Left lung (tissue), 10 donors: ENCODE measurements around the gene APOC4. TPM values are rescaled to one million over a fixed set of nuclear protein-coding genes. Genes with fewer than 3 reads are reported as not detected.
"Not testable (repeated sequence)": the region's sequence is repeated elsewhere in the genome, so short reads cannot be mapped to it uniquely, and the experiment has no call there.

Experiments used
- ATAC-seq: fragments of 200-7000 bp; cut with Tn5 transposase; one replicate; pipeline ENCODE4 v1.9.1; 2020; ENCODE audit warnings: moderate library complexity
- DNase-seq, 4 donors: peaks; one replicate each; pipeline ENCODE4 v3.0.0-alpha.2; 2013 to 2020
- H3K27ac ChIP-seq, 2 donors: fragments of 200-600 bp; sonication (generic) in 1 of 2; one replicate each; pipeline versions ENCODE4 v1.5.0 to v1.8.0; 2020 to 2021
- H3K27me3 ChIP-seq, 2 donors: fragments of 200-600 bp; sonication (generic) in 1 of 2; one replicate each; pipeline versions ENCODE4 v1.5.0 to v1.8.0; 2020 to 2021
- H3K36me3 ChIP-seq, 2 donors: fragments of 200-600 bp; sonication (generic) in 1 of 2; one replicate each; pipeline versions ENCODE4 v1.5.0 to v1.8.0; 2020 to 2021
- H3K4me1 ChIP-seq, 2 donors: fragments of 200-600 bp; one replicate each; pipeline ENCODE4 v1.8.0; 2021
- H3K4me3 ChIP-seq, 2 donors: fragments of 200-600 bp; sonication (generic) in 1 of 2; one replicate each; pipeline versions ENCODE4 v1.5.0 to v1.8.0; 2020 to 2021; ENCODE audit warnings: mild to moderate bottlenecking in 1 of 2
- H3K9me3 ChIP-seq, 2 donors: fragments of 200-600 bp; sonication (generic) in 1 of 2; one replicate each; pipeline versions ENCODE4 v1.5.0 to v1.8.0; 2020 to 2021
- intact Hi-C, 2 donors: fragments of 100-400 bp; cut with DNase I; formaldehyde crosslinking; loops; one replicate each; pipeline versions ENCODE4 v1.11.2 to v1.14.2; 2022
- polyA plus RNA-seq, 6 donors: library from polyadenylated mRNA; unstranded; fragments of 120-200 nt; gene quantifications; one replicate each; pipeline ENCODE4 v1.2.1, GENCODE V29; 2013; ENCODE audit not compliant: insufficient read length in 6 of 6
- total RNA-seq, 2 donors: library from RNA; stranded (reverse); fragmentation: NEBNext Ultra II Directional; extraction: Animal tissue kit (Norgen Biotek cat#: 25700); gene quantifications; one replicate each; pipeline ENCODE4 v1.2.1, GENCODE V29; 2021
- TF ChIP-seq, protein P1 (sequence below), 2 donors: fragments of 200-600 bp; sonication (generic) in 1 of 2; IDR thresholded peaks; one replicate each; pipeline versions ENCODE4 v1.5.0 to v1.8.0; 2021; ENCODE audit warnings: antibody characterized with exemption in 2 of 2
- donor health status: DM: no; HTN: yes; CAD: no.
- donor health status: DM: no; HTN: no; CAD: no.

APOC4 gene
- total and polyA plus RNA-seq, 8 donors: not detected

DNA sequence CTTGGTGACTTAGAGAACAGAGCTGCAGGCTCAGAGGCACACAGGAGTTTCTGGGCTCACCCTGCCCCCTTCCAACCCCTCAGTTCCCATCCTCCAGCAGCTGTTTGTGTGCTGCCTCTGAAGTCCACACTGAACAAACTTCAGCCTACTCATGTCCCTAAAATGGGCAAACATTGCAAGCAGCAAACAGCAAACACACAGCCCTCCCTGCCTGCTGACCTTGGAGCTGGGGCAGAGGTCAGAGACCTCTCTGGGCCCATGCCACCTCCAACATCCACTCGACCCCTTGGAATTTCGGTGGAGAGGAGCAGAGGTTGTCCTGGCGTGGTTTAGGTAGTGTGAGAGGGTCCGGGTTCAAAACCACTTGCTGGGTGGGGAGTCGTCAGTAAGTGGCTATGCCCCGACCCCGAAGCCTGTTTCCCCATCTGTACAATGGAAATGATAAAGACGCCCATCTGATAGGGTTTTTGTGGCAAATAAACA, 17.8 kb upstream of the APOC4 start:
- H3K27me3 ChIP-seq: no peaks in the 10 kb centered on the region
- no peak overlapping the region for H3K4me3 ChIP-seq
- H3K4me1 ChIP-seq: peaks cover 4 to 29% of the 10 kb centered on the region in 2 donors
- no peaks in the 10 kb centered on the region for H3K9me3 ChIP-seq
- no peaks in the 10 kb centered on the region for H3K36me3 ChIP-seq
- H3K27ac ChIP-seq: peak overlapping the region in 1 of 2 donors; percentile 39
- DNase-seq: no peak
- TF ChIP-seq, protein P1, sequence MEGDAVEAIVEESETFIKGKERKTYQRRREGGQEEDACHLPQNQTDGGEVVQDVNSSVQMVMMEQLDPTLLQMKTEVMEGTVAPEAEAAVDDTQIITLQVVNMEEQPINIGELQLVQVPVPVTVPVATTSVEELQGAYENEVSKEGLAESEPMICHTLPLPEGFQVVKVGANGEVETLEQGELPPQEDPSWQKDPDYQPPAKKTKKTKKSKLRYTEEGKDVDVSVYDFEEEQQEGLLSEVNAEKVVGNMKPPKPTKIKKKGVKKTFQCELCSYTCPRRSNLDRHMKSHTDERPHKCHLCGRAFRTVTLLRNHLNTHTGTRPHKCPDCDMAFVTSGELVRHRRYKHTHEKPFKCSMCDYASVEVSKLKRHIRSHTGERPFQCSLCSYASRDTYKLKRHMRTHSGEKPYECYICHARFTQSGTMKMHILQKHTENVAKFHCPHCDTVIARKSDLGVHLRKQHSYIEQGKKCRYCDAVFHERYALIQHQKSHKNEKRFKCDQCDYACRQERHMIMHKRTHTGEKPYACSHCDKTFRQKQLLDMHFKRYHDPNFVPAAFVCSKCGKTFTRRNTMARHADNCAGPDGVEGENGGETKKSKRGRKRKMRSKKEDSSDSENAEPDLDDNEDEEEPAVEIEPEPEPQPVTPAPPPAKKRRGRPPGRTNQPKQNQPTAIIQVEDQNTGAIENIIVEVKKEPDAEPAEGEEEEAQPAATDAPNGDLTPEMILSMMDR (IDR thresholded peaks at IDR 0.05): no peak
- intact Hi-C loops: no loop called here
- no peak for ATAC-seq

DNA sequence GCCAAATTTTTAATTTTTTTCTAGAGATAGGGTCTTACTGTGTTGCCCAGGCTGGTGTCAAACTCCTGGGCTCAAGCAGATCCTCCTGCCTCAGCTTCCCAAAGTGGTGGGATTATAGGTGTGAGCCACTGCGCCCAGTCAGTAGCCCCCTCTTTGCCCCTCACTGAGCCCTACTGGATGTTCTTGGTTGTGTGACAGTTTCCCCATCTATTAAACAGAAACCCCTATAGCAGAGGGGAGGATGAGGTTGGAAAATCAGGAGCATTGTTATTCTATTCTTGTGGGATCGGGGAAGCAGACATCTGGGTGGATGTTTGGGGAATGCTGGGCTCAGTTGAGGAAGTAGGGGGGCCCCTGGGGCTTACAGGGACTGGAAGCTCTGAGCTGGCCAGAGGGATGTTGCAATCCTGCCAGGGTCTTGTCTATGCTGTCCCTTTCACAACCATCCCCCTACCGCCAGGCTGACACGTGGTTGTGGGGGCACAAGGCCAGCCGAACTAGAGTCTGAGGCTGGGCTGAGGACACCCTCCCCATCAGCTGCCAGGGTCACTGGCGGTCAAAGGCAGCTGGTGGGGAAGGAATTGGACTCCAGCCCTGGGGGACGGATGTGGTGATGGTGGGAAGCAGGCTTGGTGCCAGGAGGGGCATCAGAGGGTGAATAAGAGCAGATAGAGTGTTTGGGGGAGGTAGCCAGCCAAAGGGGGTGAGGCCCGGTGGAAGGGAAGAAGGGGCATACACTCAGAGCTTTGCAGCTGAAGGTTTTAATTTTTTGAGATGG, 16.7 kb upstream of the APOC4 start:
- TF ChIP-seq, protein P1 (IDR thresholded peaks at IDR 0.05): no peak
- intact Hi-C loops: no loop called here
- ATAC-seq (peak; percentile 65), DNase-seq (peak; percentile 72 to 90 (median 87))
- Histone ChIP-seq H3K27ac (peak overlapping the region in 1 of 2 donors; percentile 39), H3K4me3 (no peak overlapping the region), H3K9me3 (no peaks in the 10 kb centered on the region), H3K27me3 (no peaks in the 10 kb centered on the region), H3K36me3 (no peaks in the 10 kb centered on the region), H3K4me1 (peaks cover 4 to 29% of the 10 kb centered on the region in 2 donors)

DNA sequence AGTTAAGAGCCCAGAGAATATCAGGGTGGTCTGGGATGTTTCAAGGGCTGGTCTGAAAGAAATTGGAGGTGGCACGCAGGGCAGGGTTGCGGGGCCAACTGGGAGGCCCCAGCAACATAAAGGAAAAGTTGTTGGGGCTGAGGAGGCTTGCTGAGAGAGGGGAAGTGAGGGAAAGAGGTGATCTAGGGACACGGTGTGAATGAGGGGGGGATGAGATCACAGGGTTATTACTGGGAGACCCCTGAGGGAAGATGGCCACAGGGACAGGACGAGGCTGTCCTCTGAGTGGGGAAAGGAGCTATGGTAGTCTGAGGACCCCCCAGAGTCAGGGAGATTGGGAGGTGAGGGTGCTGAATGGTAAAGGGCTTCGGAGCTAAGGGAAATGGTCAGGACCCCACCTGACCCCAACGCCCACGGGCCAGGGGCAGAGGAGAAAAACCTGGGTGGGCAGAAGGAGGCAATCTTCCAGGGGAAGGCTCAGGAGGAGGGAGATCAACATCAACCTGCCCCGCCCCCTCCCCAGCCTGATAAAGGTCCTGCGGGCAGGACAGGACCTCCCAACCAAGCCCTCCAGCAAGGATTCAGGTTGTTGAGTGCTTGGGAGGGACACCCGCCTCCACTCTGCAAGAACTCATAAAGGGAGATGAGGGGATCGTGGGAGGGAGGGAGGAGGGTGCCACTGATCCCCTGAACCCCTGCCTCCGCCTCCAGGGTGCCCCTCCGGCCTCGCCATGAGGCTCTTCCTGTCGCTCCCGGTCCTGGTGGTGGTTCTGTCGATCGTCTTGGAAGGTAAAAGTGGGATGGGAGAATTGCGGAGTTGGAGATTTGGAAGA, 15.6 kb upstream of the APOC4 start:
- H3K9me3 ChIP-seq, H3K4me3 ChIP-seq, H3K27me3 ChIP-seq, intact Hi-C loops, DNase-seq, H3K36me3 ChIP-seq: not testable (repeated sequence)
- H3K4me1 ChIP-seq: peaks cover 4 to 29% of the 10 kb centered on the region in 2 donors
- peak overlapping the region in 1 of 2 donors; percentile 19 for H3K27ac ChIP-seq
- peak; percentile 10 for ATAC-seq

DNA sequence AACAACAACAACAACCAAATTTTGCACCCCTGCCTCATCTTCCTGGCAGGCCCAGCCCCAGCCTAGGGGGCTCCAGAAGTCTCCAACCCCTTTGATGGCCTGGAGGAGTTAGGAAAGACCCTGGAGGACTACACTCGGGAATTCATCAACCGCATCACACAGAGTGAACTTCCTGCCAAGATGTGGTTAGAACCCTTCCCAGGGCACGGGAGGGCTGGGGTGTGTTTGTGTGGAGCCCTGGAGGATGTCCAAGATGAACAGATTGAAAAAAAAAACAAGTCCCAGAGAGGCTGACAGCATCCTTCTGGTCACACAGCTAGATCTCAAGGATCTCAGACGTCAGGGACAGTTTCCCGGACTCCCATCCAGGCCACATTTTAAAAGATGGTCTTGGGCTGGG, 14.3 kb upstream of the APOC4 start:
- H3K27me3 ChIP-seq: no peaks in the 10 kb centered on the region
- H3K27ac ChIP-seq: no peak overlapping the region
- ATAC-seq: peak; percentile 17
- intact Hi-C loops: no loop called here
- H3K4me3 ChIP-seq: no peak overlapping the region
- no peaks in the 10 kb centered on the region for H3K36me3 ChIP-seq
- no peak for DNase-seq
- H3K9me3 ChIP-seq: no peaks in the 10 kb centered on the region
- H3K4me1 ChIP-seq: peaks cover 4 to 29% of the 10 kb centered on the region in 2 donors
- TF ChIP-seq, protein P1 (IDR thresholded peaks at IDR 0.05): no peak

DNA sequence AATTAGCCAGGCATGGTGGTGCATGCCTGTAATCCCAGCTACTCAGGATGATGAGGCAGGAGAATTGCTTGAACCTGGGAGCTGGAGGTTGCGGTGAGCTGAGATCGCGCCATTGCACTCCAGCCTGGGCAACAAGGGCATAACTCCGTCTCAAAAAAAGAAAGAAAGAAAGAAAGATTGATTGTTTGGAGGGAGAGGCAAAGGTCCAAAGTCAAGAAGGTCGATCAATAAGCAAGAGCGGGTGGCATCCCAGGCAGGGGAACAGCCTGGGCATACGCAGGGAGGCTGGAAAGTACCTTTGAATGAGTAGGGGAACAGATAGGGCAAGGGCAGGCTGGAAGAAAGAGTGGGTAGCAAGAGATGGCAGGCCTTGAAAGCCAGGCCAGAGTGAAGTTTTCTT, 11.9 kb upstream of the APOC4 start:
- DNase-seq (no peak), ATAC-seq (no peak)

More for the DNA sequence above, 11.9 kb upstream of the APOC4 start:
- no peak overlapping the region for H3K4me3 ChIP-seq
- H3K9me3 ChIP-seq: no peaks in the 10 kb centered on the region
- intact Hi-C loops: no loop called here
- no peak overlapping the region for H3K27ac ChIP-seq
- H3K27me3 ChIP-seq: no peaks in the 10 kb centered on the region
- peaks cover 4 to 22% of the 10 kb centered on the region in 2 donors for H3K4me1 ChIP-seq
- H3K36me3 ChIP-seq: no peaks in the 10 kb centered on the region
- TF ChIP-seq, protein P1 (IDR thresholded peaks at IDR 0.05): no peak
